GM11168 (cell line): ENCODE data around the gene MIF.
"Not testable (repeated sequence)": the region's sequence is repeated elsewhere in the genome, so short reads cannot be mapped to it uniquely, and the experiment has no call there.

Experiments used
- in situ Hi-C: fragments of 300-500 bp; cut with MboI; formaldehyde crosslinking; loops from one replicate; pipeline ENCODE4 v1.12.0; 2022; ENCODE audit warnings: low sequenced_read_pairs; ENCODE audit not compliant: unreplicated experiment

MIF gene

DNA sequence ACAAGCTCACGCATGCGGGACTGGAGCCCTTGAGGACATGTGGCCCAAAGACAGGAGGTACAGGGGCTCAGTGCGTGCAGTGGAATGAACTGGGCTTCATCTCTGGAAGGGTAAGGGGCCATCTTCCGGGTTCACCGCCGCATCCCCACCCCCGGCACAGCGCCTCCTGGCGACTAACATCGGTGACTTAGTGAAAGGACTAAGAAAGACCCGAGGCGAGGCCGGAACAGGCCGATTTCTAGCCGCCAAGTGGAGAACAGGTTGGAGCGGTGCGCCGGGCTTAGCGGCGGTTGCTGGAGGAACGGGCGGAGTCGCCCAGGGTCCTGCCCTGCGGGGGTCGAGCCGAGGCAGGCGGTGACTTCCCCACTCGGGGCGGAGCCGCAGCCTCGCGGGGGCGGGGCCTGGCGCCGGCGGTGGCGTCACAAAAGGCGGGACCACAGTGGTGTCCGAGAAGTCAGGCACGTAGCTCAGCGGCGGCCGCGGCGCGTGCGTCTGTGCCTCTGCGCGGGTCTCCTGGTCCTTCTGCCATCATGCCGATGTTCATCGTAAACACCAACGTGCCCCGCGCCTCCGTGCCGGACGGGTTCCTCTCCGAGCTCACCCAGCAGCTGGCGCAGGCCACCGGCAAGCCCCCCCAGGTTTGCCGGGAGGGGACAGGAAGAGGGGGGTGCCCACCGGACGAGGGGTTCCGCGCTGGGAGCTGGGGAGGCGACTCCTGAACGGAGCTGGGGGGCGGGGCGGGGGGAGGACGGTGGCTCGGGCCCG lies at the start of gene MIF:
MIF (plus strand) TSS at position 439 of the 765 bp plus-strand sequence; CDS start at position 531, 92 bp downstream.
- in situ Hi-C loops: no loop called here

DNA sequence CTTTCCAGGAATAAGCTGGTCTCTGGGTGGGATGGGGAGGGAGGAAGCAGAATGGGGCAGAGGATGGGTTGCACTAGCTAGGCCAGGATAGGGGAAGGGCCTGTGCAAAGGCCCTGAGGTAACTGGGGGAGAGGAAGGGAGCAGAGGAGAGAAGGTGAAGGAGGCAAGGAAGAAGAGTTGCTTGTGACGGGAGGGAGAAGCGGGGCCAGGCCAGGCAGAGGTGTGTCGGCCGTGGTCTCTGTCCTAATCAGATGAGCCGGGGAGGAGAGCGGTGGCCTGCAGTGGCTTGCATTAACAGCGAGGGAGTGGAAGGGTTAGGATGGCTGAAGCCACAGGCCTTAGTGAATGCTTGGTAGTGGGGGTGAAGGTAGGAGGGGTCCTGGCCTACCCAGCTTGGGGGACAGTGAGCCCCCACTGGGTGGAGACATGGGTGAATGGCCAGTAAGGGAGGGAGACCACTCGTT lies 49.4 kb upstream of the MIF start:
- in situ Hi-C loops: loop anchor here (5.0 kb wide), 1 partner anchor 72 kb away; the partner anchor contains the start of gene MMP11

DNA sequence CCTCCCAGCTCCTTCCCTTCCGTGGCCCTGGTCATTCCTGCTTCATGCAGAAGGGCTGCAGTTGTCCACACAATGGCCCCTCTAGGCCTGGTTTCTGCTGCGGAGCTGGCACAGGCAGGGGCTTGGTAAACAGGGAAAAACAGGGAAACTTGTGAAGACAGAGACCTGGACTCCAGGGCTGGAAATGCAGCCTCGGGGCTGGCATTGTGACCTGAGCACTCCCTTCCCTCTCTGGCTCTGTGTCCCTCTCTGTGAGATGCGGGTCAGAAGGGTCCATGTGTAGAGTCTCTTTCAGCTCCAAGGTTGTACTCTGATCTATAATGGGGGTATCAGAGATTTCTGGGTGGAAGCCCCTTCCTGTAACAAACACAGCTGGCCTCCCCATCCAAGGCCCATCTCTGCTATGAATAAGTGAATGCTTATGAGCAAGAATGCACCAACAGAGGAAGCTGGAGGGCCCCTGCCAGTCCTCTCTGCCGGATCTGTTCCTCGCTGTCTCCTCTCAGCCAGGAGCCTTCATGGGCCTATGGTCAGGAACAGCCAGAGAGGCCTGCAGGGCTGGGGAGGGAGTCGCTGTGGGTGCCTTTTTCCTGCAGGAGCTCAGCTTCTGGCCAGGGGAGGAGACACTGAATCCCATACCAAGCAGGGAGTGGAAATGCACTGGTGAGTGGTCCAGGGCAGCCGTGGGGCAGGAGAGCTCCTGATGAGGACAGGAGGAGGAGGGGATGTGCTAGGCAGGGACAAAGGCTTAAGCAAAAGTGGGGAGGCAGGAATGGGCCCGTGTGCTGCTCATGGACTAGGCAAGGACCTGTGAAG lies 48.7 kb upstream of the MIF start:
- in situ Hi-C loops: loop anchor here (5.0 kb wide), 1 partner anchor 73 kb away; the partner anchor contains the start of gene MMP11

DNA sequence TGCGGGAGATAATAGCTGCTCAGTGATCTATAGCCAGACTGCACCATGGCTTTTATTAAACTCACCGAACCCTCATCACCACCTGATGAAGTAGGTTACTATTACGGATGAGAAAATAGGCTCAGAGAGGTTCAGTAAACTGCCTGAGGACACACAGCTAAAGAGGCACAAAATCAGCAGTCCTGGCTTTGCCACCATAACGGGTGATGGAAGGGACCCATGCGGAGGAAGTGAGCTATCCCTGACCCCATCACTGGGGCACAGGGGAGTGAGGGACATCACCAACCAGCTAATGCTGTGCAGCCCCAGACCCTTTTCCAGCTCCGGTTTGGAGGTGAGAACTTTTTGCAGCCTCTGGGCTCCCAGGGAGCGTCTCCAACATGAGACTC lies 48.1 kb upstream of the MIF start:
- in situ Hi-C loops: loop anchor here (5.0 kb wide), 1 partner anchor 74 kb away; the partner anchor contains the start of gene MMP11

DNA sequence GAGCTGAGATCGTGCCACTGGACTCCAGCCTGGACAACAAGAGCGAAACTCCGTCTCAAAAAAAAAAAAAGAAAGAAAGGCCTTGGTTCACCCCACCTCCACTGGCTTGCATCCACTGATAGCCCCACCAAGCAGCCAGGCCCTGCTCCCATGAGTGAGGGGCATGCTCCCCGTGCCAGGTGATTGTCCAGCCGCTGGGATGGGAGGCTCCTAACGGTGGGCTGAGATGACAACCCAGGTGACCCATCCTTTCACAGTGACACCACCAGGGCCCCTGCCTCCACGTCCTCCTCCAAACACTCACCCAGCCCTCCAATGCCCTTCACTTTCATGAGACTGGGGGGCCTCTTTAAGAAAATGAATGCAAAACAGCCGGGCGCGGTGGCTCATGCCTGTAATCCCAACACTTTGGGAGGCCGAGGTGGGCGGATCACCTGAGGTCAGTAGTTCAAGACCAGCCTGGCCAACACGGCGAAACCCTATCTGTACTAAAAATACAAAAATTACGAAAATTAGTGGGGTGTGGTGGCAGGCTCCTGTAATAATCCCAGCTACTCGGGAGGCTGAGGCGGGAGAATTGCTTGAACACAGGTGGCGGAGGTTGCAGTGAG lies 46.8 kb upstream of the MIF start:
- in situ Hi-C loops: loop anchor here (5.0 kb wide), 1 partner anchor 75 kb away; the partner anchor contains the start of gene MMP11

DNA sequence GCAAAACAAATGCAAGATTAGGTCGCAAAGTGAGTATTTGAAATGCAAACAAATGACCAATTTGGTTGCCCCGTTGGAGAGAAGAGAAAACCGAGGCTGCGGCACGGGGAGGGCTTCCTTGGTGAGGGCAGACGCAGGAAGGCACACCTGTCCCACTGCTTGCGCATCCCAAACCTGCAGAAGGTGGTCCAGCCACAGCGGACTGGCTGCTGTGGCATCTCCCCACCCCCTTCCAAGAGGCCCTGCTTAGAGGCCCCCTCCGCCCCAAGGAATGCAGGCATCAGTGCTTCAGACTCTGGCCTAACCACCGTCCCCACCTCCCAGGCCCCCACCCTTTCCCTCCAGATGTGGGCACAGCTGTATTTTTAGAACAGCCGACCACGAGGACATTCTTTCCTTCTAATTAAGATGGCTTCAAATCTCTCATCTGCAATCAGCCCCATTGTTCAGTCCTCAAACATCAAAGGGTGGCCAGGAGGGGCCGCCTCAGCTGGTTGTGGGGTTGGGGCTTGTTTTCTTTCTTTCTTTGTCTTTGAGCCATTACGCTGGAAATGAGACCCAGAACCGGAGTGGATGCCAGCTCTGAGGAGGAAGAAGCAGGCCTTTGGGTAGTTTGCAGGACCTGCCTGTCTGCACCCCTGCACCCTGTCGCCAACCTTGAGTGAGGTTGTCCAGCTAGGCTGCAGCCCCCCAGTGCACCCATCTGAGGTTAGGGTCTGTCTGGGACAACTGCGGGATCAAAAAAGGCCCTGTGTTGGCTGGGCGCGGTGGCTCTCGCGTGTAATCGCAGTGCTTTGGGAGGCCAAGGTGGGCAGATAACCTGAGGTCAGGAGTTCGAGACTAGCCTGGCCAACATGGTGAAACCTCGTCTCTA lies 46.0 kb upstream of the MIF start:
- in situ Hi-C loops: loop anchor here (5.0 kb wide), 1 partner anchor 76 kb away; the partner anchor contains the start of gene MMP11

DNA sequence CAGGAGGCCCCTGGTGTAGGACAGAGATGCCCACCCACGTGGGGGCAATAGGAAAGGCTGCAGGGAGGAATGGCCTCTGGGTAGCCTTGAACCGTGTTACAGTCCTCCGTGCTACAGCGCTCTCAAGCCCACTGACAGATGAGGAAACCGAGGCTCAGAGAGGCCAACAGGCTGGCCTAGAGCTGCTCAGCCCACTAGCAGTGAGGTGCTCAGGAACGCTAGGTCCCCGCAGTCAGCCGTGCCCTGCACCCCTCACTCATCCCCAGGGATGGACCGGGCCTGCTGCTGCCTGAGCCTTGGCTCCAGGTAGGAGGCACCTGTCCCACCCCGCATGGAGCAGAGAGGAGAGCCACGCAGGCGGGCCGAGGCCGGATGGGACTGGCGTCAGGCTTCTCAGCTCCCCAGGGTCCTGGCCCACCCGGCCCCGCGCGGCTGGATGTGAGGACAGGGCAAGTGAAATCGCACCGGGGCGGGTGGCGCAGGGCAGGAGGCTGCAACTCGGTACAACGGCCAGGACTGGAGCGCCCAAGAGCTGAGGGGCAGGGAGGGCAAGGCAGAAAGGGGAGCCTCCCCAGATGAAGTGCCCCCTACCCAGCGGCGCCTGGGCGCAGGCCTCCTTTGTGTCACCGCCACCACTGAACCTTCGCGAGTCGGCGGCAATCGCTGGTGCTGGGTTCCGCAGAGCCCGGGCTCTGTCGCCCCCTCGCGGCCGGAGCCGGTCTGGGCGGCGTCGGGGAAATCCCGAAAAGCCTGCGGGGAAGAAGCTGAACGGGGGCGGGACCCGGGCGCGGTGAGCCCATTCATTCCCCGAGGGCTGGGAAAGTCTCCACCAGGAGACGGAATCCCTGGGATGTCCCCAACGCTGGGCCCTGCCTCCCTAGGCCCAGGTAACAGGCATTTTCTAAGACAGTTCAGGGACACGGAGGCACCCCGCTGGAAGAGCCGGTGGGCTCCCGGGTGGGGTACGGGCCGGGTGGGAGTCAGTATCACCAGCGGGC lies 44.9 kb upstream of the MIF start:
- in situ Hi-C loops: loop anchor here (5.0 kb wide), 1 partner anchor 77 kb away; the partner anchor contains the start of gene MMP11

DNA sequence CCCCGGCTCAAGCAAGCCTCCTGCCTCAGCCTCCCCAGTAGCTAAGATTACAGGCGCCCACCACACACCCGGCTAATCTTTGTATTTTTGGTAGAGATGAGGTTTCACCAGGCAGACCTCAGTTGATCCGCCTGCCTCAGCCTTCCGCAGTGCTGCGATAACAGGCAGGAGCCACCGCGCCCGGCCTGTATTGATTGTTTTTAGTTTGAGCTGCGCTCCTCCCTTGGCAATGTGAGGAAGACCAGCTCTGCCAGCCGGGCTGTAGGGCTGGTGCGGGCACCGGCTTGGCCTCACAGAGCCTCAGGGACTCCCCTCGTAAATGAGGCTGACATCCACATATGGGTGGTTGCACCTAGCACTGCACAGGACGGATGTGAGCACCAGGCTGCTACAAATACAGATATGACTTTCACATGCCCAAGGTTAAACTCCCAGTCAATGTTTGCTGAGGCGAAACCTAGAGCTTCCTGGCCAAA lies 44.0 kb upstream of the MIF start:
- in situ Hi-C loops: no loop called here

DNA sequence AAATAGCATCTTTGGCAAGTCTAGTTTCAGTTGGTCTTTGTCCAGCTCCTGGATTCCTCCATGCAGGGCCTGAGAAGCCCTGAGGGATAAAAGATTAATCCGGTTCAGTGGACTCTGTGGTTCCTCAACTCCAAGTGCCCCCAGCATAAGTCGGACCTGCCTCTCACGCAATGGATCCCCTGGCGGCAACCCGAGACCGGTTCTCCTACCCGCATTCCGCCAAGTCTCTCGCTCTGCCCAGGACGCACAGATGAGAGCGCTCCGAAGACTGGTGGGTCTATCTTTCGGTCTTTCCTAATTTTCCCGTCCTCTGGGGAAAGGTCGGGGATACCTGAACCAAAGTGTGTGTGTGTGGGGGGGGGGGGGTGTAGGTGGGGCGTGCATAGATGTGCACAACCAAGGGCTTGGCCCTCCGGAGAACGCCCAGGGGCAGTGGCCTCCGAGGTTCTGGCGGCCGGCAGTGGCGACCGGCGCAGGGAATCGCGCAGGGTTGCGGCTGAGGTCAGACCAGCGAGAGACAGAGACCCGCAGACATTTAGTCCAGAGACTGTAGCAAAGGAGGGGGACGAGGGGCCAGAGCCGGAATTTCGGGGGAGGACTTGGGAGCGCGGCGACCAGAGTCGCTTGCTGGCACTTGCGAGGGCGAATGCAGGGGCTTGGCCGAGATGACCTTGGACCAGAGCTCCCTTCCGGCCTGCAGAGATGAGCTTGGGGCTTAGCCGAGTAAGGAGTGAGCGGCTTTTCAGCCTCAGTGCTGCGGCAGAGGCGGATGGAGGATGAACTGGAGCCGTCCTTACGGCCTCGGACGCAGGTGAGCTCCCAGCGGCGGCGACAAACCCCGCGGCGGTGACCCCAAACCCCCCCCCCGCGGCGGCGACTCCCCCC lies 37.2 kb upstream of the MIF start:
- in situ Hi-C loops: no loop called here

DNA sequence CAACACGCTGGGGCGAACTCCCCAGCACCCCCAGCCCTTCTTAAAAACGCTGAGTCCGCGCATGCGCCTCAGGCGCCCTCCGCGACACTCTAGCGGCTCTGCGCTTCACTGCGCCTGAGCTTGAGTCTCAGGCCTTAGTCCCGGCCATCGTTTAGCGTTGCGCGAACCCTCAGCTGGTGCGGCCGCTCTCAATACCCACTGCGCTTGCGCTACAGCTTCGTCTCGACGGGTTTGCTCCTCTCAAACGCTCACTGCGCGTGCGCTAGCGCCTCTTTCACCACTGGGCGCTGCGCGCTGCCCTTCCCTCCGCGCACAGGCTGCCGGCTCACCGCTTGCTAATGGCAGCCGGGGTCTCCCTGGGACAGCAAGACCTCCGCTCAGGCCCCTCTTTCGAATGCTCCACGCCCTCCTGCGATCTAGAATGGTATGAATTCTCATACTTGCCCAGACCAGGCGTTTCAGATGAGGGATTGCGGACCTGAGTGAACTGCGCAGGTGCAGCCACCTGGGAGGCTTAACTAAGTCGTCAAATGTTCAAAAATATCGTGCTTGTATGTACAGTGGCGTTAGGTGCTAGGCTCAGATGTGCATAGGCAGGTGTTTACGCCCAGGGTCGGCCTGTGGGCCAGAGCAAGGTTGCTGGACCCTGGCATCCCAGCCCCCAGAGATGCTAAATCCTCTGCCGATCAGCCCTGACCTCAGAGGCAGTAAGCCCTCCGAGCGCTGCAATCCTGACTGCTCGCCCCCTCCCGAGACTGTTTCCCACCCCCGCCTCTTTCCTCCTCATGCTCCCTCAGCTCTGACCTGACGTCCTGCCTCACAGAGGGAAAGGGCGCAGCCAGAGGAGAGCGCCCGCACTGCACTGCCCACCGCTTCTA lies 36.3 kb upstream of the MIF start, which contains the start of gene SLC2A11:
SLC2A11 (plus strand) TSS at position 270 of the 878 bp plus-strand sequence; CDS start at position 395, 125 bp downstream.
- in situ Hi-C loops: no loop called here

DNA sequence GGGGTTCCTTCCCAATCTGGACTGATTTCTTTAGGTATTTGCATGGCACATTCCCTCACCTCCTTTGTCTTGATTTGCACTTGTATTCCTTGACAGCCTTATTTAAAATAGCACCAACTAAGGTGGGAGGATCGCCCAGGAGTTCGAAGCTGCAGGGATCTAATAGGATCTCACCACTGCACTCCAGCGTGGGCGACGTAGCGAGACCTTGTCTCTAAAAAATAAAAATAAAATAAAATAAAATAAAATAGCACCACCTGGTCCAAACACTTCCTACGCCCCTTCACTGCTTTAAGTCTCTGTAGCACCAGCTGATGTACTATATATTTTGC lies 35.7 kb upstream of the MIF start:
- in situ Hi-C loops: no loop called here

DNA sequence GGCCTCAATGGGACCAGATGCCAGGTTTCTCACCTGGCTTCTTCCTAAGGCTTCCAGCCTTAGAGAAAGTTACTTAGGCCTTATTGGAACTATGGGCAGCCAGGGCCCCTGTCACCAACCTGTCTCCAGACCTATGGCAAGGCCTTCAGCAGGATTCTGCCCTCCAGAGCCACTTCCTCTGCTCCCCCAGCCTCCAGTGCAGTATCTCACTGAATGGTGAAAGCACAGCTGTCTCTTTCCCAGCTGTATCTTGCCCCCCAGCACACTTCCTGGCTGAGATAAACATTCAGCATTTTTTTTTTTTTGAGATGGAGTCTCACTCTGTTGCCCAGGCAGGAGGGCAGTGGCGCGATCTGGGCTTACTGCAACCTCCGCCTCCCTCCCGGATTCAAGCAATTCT lies 35.0 kb upstream of the MIF start:
- in situ Hi-C loops: no loop called here

DNA sequence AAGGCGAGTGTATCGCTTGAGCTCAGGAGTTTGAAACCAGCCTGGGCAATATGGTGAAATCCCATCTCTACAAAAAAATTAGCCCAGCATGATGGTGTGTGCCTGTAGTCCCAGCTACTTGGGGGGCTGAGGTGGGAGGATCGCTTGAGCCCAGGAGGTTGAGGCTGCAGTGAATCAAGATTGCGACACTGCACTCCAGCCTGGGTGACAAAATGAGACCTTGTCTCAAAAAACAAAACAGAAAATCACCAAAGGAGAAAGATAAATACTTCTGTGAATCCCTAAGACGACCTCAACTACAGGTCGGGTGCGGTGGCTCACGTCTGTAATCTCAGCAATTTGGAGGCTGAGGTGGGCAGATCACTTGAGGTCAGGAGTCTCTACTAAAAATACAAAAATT lies 34.0 kb upstream of the MIF start:
- in situ Hi-C loops: not testable (repeated sequence)

DNA sequence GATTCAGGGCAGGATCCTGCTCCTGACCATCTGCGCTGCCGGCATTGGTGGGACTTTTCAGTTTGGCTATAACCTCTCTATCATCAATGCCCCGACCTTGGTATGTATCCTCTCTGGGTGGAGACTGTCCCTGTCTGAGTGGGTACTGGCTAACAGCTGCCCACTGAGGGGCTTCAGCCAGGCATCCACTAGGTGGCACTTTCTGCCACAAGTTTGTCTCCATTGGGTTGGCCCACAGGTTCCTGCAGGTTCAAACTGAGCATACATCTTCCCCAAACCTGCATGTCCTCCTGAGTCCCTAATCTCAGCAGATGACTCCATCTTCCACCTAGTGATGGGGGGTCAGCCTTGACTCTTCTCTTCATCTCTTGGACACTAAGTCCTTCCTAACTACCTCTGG lies 32.1 kb upstream of the MIF start:
- in situ Hi-C loops: no loop called here

DNA sequence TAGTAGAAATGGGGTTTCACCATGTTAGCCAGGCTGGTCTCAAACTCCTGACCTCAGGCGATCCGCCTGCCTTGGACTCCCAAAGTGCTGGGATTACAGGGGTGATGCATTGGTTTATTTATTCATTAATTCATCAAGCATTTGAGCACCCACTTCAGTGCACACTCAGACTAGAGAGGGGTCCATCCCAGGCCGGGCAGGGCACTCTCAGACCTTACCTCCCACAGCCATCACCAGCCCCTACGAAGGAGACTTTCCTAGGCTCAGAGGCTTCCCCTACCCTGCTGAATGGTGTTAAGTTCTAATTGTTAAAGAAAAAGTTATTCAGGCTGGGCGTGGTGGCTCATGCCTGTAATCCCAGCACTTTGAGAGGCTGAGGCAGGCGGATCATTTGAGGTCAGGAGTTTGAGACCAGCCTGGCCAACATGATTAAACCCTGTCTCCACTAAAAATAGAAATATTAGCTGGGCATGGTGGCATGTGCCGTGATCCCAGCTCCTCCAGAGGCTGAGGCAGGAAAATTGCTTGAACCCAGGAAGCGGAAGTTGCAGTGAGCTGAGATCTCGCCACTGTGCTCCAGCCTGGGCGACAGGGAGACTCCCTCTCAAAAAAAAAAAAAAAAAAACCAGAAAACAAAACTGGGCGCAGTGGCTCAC lies 29.6 kb upstream of the MIF start:
- in situ Hi-C loops: not testable (repeated sequence)

DNA sequence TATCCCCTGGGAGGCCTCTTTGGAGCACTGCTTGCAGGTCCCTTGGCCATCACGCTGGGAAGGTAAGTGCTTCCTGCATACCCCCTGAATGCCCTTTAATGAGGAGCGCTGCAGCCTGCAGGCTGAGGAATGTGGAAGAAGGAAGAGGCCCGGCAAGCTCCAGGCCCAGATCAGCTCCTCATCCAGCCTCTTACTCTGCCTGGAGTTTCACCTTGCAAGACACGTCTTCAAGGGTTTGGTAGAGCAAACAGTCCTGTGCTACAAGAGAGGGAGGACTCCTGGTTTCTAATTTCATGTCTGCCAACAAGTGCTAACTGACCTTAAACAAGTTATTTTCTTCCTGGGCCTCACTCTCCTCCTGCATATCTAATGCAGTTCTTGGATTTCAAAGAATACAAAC lies 25.6 kb upstream of the MIF start:
- in situ Hi-C loops: no loop called here
